GM18498 (cell line): ENCODE results near the gene CCNDBP1.
"Not testable (repeated sequence)": the region's sequence is repeated elsewhere in the genome, so short reads cannot be mapped to it uniquely, and the experiment has no call there.

ENCODE experiments used
- ATAC-seq: cut with Tn5 transposase; IDR thresholded peaks from one replicate; pipeline ENCODE4 v1.9.1; 2021; ENCODE audit warnings: mild to moderate bottlenecking, moderate library complexity; ENCODE audit not compliant: unreplicated experiment

CCNDBP1 gene

GRCh38 chr15:43190178-43190577 lies 5.0 kb downstream of the CCNDBP1 start:
- ATAC-seq, result no peak

- no peak for ATAC-seq
Measured at GRCh38 chr15:43193710-43194109, 8.5 kb downstream of the CCNDBP1 start.

DNA sequence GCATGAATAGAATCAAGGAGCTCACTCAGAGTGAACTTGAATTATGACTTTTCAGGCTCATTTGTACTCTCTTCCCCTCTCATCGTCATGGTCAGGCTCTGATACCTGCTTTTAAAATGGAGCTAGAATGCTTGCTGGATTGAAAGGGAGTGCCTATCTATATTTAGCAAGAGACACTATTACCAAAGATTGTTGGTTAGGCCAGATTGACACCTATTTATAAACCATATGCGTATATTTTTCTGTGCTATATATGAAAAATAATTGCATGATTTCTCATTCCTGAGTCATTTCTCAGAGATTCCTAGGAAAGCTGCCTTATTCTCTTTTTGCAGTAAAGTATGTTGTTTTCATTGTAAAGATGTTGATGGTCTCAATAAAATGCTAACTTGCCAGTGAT lies 9.6 kb downstream of the CCNDBP1 start:
- ATAC-seq, result no peak

DNA sequence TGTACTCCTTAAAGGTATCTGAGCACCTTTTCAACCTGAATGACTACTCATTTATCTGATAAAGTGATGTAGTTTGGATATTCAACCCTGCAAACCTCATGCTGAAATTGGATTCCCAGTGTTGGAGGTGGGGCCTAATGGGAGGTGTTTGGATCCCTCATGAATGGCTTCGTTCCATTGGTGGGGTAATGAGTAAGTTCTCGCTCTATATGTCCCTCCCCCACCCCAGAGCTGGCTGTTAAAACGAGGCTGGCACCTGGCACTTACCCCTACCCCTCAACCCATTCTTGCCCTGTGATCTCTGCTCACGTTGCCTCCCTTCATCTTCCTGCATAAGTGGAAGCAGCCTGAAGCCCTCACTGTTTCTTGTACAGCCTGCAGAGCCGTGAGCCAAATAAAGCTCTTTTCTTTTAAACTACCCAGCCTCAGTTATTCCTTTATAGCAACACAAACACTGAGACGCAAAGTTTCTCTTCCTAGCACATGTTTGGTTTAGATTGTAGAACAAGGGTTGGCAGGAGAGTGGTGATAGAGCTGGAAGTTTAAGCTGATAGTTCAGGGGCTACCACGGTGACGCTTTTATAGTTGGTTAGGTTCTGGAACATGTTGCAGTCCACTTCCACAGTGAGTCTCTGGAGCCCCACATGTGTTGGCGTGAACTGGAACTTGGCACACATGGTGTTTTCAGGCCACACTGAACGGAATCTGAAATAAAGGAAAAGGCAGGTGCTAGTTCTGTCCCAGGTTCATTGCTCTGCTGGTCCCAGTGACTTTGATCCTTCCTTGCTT lies 11.8 kb downstream of the CCNDBP1 start:
- ATAC-seq, result no peak

DNA sequence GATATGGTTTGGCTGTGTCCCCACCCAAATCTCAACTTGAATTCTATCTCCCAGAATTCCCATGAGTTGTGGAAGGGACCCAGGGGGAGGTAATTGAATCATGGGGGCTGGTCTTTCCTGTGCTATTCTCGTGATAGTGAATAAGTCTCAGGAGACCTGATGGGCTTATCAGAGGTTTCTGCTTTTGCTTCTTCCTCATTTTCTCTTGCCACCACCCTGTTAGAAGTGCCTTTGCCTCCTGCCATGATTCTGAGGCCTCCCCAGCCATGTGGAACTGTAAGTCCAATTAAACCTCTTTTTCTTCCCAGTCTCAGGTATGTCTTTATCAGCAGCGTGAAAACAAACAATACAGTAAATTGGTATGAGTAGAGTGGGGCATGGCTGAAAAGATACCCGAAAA lies 12.6 kb downstream of the CCNDBP1 start:
- not testable (repeated sequence) for ATAC-seq

DNA sequence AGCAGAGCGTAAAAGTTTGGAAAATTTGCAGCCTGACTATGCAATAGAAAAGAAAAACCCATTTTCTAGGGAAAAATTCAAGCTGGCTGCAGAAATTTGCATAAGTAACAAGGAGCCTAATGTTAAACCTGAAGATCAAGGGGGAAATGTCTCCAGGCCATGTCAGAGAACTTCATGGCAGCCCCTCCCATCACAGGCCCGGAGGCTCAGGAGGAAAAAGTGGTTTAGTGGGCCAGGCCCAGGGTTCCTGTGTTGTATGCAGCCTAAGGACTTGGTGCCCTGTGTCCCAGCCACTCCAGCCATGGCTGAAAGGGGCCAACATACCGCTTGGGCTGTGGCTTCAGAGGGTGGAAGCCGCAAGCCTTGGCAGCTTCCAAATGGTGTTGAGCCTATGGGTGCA lies 13.4 kb downstream of the CCNDBP1 start:
- not testable (repeated sequence) for ATAC-seq

DNA sequence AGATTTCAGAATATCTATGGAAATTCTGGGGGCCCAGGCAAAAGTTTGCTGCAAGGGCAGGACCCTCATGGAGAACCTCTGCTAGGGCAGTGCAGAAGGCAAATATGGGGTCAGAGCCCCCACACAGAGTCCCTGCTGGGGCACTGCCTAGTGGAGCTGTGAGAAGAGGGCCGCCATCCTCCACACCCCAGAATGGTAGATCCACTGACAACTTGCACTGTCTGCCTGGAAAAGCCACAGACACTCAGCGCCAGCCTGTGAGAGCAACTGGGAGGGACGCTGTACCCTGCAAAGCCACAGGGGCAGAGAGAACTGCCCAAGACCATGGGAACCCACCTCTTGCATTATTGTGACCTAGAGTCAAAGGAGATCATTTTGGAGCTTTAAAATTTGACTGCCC lies 13.8 kb downstream of the CCNDBP1 start:
- ATAC-seq, result no peak

GRCh38 chr15:43199945-43200488 lies 14.8 kb downstream of the CCNDBP1 start:
- no peak for ATAC-seq

GRCh38 chr15:43204016-43204901 lies 19.1 kb downstream of the CCNDBP1 start:
- ATAC-seq, result no peak

GRCh38 chr15:43206054-43206453 lies 20.9 kb downstream of the CCNDBP1 start:
- no peak for ATAC-seq

DNA sequence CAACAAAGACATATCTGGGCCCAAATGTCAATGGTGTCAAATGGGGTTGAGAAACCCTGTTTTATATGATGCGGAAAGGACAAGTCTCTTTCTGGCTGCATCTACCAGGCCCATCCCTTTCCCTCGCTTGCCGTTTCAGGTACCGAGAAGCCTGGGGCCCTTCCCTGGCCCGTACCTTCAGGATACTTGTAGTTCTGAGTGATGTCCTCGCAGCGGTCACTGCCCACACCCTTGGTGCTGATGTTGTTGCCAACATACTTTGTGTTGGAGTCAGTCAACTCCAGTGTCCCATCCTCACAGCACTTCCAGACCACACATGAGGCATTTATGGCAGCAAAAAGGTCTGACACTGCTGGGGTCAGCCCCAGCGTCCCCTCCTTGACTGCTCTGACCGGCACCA lies 21.8 kb downstream of the CCNDBP1 start:
- ATAC-seq, result no peak

GRCh38 chr15:43208052-43209002 lies 23.1 kb downstream of the CCNDBP1 start:
- ATAC-seq, result no peak

GRCh38 chr15:43209059-43209824 lies 24.0 kb downstream of the CCNDBP1 start:
- ATAC-seq, result no peak

- ATAC-seq, result no peak
Measured at GRCh38 chr15:43210172-43210745, 25.1 kb downstream of the CCNDBP1 start.

GRCh38 chr15:43210807-43211206 lies 25.6 kb downstream of the CCNDBP1 start:
- ATAC-seq, result no peak

DNA sequence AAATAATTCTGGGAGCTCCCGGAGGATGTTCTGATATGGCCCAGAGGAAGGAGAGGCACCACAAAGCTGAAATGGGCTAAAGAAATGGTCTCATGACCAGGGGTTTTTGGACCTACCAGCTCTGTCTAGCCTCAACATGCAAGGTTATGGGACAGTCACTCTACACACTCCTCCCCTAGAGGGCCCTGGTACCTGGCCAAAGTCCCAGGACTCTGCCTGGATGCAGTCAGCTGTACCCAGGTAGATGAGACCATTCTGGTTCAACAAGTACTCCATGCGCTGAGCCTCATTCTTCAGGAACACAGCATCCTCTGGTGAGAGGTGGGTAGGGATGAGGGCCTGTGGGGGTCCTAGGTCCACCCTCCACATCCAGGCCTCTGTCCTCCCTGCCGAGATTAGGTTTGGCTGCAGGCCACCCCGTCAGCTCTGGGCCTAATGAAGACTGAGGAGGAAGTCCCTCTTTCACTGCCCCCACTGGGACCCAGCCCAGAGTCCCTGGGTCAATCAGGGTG lies 26.1 kb downstream of the CCNDBP1 start:
- ATAC-seq, result no peak

DNA sequence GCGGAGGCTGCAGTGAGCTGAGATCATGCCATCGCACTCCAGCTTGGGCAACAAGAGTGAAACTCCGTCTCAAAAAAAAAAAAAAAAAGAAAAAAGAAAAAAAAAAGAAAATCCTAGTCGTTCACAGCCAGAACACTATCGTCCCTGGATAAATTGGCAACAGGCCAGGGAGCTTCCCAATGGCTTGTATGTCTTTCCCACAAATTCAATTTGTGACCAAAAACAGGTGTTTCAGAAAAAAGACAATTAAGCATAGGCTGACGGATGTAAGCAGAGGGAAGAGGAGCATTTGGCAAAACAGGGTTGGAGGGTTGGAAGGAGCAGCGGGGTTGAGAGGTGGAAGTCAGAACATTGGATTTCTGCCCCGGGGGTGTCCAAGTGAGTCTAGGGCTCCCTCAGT lies 27.1 kb downstream of the CCNDBP1 start:
- ATAC-seq, result no peak

DNA sequence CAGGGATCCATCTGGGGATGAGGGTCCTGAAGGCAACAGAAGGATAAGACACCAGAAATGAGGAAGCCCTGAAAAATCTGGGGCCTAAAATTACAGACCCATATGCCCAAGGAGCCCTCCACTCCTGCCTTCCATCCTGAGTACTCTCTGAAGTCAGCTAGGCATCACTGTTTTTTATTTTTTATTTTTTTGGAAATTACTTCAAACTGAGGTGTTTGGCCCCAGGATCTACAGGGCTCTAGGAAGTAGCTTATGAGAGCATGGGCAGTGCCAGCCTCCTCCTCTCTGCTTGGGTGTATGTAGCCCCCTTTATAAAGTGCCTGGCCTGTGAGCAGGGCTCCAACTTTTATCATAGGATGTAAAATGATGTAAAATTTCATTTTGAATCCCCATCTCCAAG lies 27.7 kb downstream of the CCNDBP1 start:
- no peak for ATAC-seq

DNA sequence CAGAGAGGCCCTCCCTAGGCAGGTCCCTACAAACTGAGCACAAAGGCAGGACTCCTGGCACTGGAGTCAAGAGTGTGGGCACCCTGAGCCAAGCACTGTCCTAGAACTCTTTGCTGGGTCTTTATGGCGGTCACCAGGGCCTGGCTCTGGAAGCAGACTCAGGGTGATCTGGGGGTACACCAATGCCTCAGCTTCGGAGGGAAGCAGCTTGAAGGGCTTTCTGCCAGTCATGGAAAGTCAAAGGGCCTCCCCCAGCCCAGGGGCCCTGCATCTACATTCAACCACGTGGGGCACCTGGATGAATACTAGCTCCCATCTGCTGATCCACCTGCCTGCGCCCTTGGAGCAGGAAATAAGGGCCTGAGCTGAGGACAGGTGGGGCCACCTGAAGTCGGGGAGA lies 28.3 kb downstream of the CCNDBP1 start:
- ATAC-seq, result no peak
